DOHH2 (cell line): Measurements from ENCODE around the gene UBE2V1.

Experiments
- H3F3A ChIP-seq: fragments of 200-600 bp; sonication (generic), shearing (Covaris generic); 2 replicates; pipeline ENCODE4 v1.6.0; 2016; ENCODE audit warnings: antibody characterized with exemption, mild to moderate bottlenecking; ENCODE audit not compliant: control insufficient read depth, insufficient read depth
- H3K27ac ChIP-seq: fragments of 200-600 bp; sonication (generic); 2 replicates; pipeline ENCODE4 v1.5.1; 2014; ENCODE audit warnings: low read depth, mild to moderate bottlenecking, low read length, moderate library complexity
- H3K27me3 ChIP-seq: fragments of 200-600 bp; sonication (generic); 2 replicates; pipeline ENCODE4 v1.6.1; 2014; ENCODE audit warnings: mild to moderate bottlenecking, low read length, mixed read lengths; ENCODE audit not compliant: control insufficient read depth
- H3K36me3 ChIP-seq: fragments of 200-600 bp; sonication (generic); 2 replicates; pipeline ENCODE4 v1.6.1; 2014; ENCODE audit warnings: mild to moderate bottlenecking, low read length, moderate library complexity, mixed read lengths; ENCODE audit not compliant: control insufficient read depth
- H3K4me1 ChIP-seq: fragments of 200-600 bp; sonication (generic); 2 replicates; pipeline ENCODE4 v1.6.1; 2014; ENCODE audit warnings: mild to moderate bottlenecking, low read length, mixed read lengths; ENCODE audit not compliant: control insufficient read depth
- H3K4me2 ChIP-seq: fragments of 200-600 bp; sonication (generic); 2 replicates; pipeline ENCODE4 v1.6.0; 2014; ENCODE audit warnings: mild to moderate bottlenecking, low read length, moderate library complexity
- H3K4me3 ChIP-seq: fragments of 200-600 bp; sonication (generic); 2 replicates; pipeline ENCODE4 v1.5.1; 2014; ENCODE audit warnings: mild to moderate bottlenecking, low read length, mixed read lengths
- H3K79me2 ChIP-seq: fragments of 200-600 bp; sonication (generic); 2 replicates; pipeline ENCODE4 v1.6.1; 2014; ENCODE audit warnings: mild to moderate bottlenecking, low read length, mixed read lengths; ENCODE audit not compliant: control insufficient read depth
- H3K9me2 ChIP-seq: fragments of 200-600 bp; sonication (generic); replicated peaks from 2 replicates; pipeline ENCODE4 v1.6.1; 2014; ENCODE audit warnings: mild to moderate bottlenecking, low read length, mixed read lengths; ENCODE audit not compliant: control insufficient read depth
- H3K9me3 ChIP-seq: fragments of 200-600 bp; sonication (generic); 2 replicates; pipeline ENCODE4 v1.6.1; 2014; ENCODE audit warnings: antibody characterized with exemption, low read length, mixed read lengths; ENCODE audit not compliant: control insufficient read depth, insufficient read depth
- H4K20me1 ChIP-seq: fragments of 200-600 bp; sonication (generic); 2 replicates; pipeline ENCODE4 v1.6.0; 2014; ENCODE audit warnings: low read depth, mild to moderate bottlenecking, antibody characterized with exemption, low read length, moderate library complexity; ENCODE audit not compliant: control insufficient read depth, insufficient read depth
- EZH2phosphoT487 ChIP-seq: fragments of 200-600 bp; sonication (generic); IDR thresholded peaks from 2 replicates; pipeline ENCODE4 v1.6.1; 2017; ENCODE audit warnings: borderline replicate concordance, mild to moderate bottlenecking, antibody characterized with exemption, low read length, moderate library complexity, mixed read lengths
- TF ChIP-seq, protein P1 (sequence below): fragments of 200-600 bp; sonication (generic); IDR thresholded peaks from one replicate; pipeline ENCODE4 v1.5.1; 2014; ENCODE audit warnings: antibody characterized with exemption, mild to moderate bottlenecking, low read depth, low read length; ENCODE audit not compliant: poor library complexity, severe bottlenecking

Gene UBE2V1

DNA sequence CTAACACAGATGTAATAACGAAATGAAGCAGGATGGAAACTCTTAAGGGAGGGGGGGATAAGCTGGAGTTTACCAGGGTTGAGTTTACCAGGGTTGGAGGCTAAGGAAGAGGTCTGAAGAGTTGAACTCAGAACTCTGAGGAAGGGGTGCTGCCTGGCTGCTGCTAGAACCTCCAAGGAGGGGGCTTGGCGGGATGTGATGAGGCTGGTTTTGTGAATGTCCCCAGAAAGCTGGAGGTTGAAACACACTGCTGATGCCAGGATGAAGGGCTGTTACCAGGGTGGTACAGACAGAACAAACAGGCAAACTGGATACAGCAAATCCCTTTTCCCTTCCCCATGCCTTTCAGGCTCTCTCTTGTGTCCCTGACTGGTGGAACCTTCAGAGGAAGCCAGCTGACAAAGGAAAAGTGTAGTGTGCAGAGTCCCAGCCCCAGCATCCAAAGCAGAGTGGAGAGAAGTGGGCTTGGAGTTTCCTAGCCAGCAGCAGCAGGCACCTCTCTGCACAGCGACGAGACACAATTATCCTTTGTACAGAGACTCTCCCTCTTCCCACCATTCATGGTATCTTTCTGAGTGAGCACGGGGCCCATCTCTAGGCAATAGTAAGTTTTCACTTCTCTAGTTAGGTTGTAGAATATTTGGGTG, 23.7 kb downstream of the UBE2V1 start:
- Histone ChIP-seq H3K27me3 (no peaks in the 10 kb centered on the region), H3F3A (peaks cover 10% of the 10 kb centered on the region), H3K79me2 (peaks cover 34% of the 10 kb centered on the region), H3K9me2 (no peaks in the 10 kb centered on the region), H3K4me3 (no peak overlapping the region), H3K4me1 (peaks cover 16% of the 10 kb centered on the region), H3K4me2 (no peak overlapping the region), H3K9me3 (no peaks in the 10 kb centered on the region), H3K27ac (no peak overlapping the region), H4K20me1 (peaks cover 5% of the 10 kb centered on the region), H3K36me3 (peaks cover 34% of the 10 kb centered on the region)
- no peak for TF ChIP-seq EZH2phosphoT487
- TF ChIP-seq, protein P1, sequence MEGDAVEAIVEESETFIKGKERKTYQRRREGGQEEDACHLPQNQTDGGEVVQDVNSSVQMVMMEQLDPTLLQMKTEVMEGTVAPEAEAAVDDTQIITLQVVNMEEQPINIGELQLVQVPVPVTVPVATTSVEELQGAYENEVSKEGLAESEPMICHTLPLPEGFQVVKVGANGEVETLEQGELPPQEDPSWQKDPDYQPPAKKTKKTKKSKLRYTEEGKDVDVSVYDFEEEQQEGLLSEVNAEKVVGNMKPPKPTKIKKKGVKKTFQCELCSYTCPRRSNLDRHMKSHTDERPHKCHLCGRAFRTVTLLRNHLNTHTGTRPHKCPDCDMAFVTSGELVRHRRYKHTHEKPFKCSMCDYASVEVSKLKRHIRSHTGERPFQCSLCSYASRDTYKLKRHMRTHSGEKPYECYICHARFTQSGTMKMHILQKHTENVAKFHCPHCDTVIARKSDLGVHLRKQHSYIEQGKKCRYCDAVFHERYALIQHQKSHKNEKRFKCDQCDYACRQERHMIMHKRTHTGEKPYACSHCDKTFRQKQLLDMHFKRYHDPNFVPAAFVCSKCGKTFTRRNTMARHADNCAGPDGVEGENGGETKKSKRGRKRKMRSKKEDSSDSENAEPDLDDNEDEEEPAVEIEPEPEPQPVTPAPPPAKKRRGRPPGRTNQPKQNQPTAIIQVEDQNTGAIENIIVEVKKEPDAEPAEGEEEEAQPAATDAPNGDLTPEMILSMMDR: no peak

- no peak overlapping the region for H3K4me3 ChIP-seq
- peaks cover 10% of the 10 kb centered on the region for H3F3A ChIP-seq
- H3K9me2 ChIP-seq: no peaks in the 10 kb centered on the region
- TF ChIP-seq EZH2phosphoT487: no peak
- TF ChIP-seq, protein P1: no peak
- H3K27ac ChIP-seq: no peak overlapping the region
- H3K4me2 ChIP-seq: no peak overlapping the region
- peaks cover 16% of the 10 kb centered on the region for H3K4me1 ChIP-seq
- no peaks in the 10 kb centered on the region for H3K9me3 ChIP-seq
- peaks cover 36% of the 10 kb centered on the region for H3K36me3 ChIP-seq
- H3K79me2 ChIP-seq: peaks cover 29% of the 10 kb centered on the region
- H4K20me1 ChIP-seq: peaks cover 8% of the 10 kb centered on the region
- no peaks in the 10 kb centered on the region for H3K27me3 ChIP-seq
These were observed 24.9 kb downstream of the UBE2V1 start for GRCh38 chr20:50088022-50088421.

- peak overlapping the region; percentile 19 for H3K27ac ChIP-seq
- H3K27me3 ChIP-seq: no peaks in the 10 kb centered on the region
- H3K4me2 ChIP-seq: peak overlapping the region; percentile 79
- TF ChIP-seq, protein P1: peak; percentile 96
- no peak for TF ChIP-seq EZH2phosphoT487
- H4K20me1 ChIP-seq: peaks cover 8% of the 10 kb centered on the region
- H3K79me2 ChIP-seq: peaks cover 17% of the 10 kb centered on the region
- peak overlapping the region; percentile 58 for H3K4me3 ChIP-seq
- no peaks in the 10 kb centered on the region for H3K9me3 ChIP-seq
- peaks cover 30% of the 10 kb centered on the region for H3K36me3 ChIP-seq
- peaks cover 10% of the 10 kb centered on the region for H3F3A ChIP-seq
- peaks cover 16% of the 10 kb centered on the region for H3K4me1 ChIP-seq
- H3K9me2 ChIP-seq: no peaks in the 10 kb centered on the region
These were observed 27.2 kb downstream of the UBE2V1 start for GRCh38 chr20:50085481-50086365.
